GM19351 (cell line): ENCODE measurements around the gene HAGHL.

ENCODE experiments used
- ATAC-seq: cut with Tn5 transposase; IDR thresholded peaks from one replicate; pipeline ENCODE4 v1.9.1; 2021; ENCODE audit warnings: mild to moderate bottlenecking, moderate library complexity; ENCODE audit not compliant: unreplicated experiment

HAGHL gene

DNA sequence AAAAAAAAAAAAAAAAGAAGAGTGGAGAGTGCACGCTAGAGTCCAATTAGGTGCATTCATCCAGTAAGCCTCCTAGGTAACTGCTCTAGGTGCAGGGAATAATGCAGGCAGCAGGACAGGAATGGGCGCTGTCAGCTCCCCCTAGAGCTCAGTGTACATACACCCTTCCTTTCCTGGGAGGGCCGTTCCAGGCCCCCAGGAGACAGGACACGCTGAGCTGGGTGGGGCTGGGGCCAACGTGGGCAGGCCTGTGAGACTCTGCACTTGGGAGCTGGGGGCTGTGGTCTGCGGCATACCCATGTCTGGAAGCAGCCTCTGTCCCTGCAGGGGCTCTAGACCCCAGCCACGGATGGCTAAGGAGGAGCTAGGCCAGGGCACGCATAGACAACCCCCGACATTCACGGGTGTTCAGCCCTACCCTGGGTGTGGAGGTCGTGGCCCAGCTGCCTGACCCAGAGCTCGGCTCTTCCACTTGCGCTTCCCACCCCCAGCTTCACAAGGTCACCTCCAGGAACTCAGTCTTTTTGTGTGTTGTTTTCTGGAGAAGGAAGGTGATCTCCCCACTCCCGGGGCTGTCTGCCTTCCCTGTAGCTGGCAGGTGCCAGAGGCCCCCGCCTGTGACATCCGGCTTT lies 7.0 kb upstream of the HAGHL start:
- no peak for ATAC-seq

DNA sequence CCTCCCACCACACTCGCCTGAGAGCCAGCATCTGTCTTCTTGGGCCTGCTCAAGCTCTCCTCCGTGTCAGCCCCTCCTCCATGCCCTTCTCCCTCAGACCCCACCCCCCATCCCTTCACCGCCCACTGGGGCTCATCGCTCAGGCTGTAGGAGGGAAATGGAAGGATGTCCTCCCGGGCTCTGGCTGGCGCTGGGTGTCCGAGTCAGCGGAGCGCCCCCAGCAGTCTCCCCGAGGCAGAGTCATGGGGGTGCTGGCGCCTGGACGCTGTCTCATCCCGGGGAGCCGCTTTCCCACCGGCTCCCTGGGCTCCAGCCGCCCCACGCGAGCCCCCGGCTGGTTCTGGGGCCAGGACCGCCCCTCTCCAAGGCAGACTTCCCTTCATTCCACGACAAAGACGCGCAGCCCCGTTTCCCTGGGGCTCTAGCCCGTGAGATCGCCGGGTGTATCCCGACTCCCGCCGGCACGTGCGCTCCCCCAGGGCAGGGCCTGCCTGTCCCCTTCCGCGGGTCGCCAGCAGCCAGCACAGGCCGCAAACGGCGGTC lies 6.4 kb upstream of the HAGHL start:
- ATAC-seq, result peak; percentile 22

DNA sequence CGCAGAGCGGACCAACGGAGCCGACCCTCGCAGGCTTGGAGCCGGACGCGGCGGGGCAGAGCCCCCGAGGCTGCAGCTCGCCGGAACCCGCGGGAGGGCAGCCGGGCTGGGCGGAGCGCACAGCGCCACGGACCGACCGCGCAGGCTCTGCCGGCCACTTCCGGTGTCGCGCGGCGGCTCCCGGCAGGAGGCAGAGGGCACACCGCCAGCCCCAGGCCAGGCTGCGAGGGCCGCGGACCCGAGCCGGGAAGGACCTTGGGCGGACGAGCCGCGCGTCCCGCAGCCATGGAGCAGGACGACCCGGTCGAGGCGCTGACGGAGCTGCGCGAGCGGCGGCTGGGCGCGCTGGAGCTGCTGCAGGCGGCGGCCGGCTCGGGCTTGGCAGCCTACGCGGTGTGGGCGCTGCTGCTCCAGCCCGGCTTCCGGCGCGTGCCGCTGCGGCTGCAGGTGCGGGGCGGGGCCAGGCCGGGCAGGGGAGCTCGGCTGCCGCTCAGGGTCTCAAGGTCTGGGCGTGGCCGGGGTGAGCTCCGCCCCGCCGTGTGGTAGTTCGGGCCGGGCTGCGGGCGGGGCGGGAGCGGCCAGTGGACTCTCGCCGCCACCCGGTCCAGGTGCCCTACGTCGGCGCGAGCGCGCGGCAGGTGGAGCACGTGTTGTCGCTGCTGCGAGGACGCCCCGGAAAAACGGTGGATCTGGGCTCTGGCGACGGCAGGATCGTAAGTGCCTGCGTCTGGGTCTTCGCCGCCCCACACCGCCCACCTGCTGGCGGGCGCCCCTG lies 5.7 kb upstream of the HAGHL start, which contains the start of gene ANTKMT:
ANTKMT (plus strand) TSS at position 157 of the 775 bp plus-strand sequence; CDS start at position 286, 129 bp downstream.
- peak; percentile 71 for ATAC-seq

DNA sequence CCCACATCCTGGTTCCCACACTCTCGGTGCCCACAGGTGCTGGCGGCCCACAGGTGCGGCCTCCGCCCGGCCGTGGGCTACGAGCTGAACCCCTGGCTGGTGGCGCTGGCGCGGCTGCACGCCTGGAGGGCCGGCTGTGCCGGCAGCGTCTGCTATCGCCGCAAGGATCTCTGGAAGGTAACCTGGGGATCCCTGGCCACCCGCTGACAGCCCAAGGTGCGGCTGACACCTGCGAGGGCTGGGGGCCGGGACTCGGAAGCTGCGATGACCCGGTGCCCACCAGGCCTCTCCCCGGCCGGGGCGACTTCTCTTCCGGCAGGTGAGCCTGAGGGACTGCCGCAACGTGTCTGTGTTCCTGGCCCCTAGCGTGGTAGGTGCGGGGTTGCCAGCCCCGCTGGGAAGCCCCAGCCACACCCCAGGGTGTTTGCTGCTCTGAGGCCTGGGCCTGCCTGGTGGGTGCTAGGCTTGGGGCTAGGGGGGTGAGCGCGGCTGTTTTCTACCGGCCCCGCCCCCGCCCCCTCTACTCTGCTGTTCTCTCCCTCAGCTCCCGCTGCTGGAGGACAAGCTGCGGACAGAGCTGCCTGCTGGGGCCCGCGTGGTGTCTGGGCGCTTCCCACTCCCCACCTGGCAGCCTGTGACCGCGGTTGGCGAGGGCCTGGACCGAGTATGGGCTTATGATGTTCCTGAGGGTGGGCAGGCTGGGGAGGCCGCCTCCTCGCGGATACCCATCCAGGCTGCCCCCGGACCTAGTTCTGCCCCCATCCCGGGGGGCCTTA lies 5.0 kb upstream of the HAGHL start:
- no peak for ATAC-seq

DNA sequence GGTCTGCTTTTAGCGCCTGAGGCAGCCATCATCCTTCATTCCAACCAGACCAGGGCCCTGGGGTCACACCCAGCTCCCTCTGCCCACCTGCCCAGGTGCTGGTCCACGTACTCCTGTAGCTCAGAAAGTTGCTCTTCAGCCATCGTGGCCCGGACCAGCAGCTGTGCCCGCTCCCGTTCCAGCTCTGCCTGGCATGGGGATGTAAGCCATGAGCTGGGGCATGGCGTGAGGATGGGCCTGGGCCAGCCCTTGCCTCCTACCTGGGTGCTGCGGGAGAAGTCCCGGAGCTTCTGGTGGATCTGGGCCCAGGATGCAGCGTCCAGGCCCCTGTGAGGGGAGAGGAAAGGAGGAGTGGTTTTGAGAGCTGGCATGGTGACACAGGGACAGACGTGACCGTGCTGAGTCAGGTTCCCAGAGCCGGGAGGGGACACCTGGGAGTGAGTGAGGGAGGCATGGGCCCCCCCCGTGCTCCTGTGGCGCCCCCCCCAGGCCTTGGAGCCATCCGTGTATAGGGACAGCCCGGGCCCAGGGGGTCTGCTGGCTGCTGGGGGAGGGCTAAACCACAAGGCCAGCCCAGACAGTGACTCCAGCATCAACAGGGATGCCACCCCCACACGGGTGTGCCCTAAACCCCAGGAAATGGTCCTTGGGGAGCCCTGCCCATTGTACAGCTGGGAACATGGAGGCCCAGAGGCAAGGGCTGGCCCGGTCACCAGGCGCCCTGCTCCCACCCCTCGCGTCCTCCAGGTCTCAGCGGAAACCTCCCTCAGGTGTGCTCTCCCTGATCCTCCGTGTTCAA lies 3.9 kb upstream of the HAGHL start:
- ATAC-seq, result no peak

DNA sequence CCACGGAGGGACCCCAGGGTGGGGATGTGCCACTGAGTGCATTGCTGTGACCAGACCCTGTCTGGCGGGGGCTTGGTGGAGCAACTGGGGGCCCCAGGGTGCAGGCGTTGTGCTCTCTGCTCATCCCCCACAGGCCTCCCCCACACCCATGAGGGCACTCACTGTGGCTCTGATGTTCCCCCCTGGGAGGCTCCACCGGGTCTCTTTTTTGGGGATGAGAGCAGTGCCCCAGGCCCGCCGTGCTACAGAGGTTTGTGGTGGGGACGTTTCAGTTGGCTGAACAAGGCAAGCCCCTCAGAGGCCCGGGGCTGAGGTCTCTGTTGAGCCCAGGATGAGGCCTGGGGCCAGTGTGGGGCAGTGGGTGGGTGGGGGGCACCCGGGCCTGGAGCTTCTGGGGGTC lies 3.2 kb upstream of the HAGHL start:
- no peak for ATAC-seq

DNA sequence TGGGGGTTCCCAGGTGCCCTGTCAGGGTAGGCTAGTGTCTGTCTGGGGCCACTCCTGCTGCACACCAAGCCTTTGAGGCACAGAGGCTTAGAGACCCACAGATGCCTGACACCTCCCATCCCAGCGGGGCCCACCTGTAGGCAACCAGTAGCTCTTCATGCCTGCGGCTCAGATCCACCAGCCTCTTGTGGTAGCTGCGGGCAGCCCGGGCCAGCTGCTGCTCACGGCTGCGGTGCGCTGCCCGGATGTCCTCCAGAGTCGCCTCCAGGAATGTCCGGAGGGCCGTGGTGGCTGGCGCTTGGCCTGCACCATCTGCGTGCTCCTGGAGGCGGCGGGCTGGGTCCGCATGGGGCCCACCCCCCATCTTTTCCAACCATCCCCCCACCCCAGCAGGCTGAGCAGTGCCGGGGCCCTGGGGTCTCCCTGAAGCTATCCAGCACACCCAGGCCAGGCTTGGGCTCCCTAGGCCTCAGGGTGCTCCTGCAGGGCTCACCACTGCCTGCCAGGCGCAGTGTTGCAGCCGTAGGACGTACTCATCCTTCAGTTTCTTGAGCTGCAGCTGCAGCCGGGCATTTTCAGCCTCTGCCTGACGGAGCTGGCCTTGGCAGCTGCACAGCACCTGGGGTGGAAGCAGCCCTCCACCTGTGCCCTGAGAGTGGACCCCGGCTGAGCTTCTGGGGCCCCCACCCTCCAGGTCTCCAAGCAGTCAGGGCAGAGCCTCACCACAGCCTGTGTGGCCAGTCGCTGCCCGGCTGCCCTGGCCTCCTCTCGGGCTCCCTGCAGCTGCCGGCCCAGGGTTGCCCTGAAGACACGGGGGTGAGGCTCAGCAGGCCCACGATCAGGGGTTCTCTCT lies 2.5 kb upstream of the HAGHL start:
- ATAC-seq, result no peak

DNA sequence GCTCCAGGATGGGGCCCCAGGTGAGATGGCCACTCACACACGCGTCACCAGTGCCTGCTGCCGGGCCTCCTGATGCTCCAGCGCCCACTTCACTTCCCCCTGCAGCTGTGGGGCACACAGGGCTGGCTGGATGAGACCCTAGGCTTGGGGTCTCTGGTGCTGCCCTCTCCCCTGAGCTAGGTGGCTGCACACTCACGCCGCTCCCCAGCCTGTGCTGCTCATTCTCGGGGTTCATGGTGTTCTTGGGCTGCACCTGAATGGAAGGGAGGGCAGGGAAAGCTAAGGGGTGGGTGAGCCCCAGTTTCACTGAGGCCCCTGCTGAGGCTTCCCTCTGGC lies 1.9 kb upstream of the HAGHL start:
- no peak for ATAC-seq

DNA sequence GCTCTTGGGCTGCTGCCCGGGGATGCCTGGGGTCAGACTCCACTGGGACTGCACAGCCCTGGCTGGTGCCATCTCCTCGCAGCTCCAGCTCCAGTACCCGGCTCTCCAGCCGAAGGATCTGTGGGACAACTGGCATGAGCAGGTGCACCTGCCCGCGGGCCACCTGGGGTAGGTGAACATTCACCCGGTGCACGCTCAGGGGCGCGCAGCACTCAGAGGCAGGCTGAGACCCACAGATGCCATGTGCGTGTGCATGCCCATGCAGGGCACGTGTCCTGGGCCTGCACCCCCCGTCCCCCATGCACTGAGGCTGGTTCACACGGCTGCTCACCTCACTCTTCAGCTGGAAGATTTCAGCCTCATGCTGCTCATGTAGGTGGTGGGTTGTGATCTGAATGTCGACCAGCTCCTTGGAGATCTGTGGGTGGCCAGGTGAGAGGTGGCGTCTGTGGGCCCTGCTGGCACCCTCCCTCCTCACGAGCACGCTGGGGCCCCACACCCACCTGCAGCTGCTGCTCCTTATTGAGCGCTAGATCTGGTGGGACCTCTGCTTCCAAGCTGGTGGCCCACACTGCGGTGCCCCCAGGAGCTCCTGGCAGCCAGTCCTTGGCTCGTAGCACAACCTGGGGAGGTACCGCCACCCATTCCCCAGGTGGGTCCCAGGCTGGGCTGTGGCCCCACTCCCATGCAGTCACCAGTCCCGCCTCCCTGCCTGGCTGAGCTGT lies 1.3 kb upstream of the HAGHL start:
- ATAC-seq, result no peak

DNA sequence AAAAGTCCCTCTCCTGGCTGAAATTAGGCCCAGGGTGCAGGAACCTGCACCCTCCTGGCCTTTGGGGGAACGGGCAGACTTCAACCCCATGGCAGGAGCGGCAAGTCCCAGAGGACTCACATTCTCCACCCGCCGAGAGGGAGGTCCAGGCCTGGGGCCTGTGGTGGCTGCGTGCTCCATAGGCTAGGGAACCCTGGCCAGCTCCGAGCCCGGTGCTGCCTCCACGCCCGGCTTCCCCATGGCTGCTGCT lies 793 bp upstream of the HAGHL start:
- no peak for ATAC-seq

DNA sequence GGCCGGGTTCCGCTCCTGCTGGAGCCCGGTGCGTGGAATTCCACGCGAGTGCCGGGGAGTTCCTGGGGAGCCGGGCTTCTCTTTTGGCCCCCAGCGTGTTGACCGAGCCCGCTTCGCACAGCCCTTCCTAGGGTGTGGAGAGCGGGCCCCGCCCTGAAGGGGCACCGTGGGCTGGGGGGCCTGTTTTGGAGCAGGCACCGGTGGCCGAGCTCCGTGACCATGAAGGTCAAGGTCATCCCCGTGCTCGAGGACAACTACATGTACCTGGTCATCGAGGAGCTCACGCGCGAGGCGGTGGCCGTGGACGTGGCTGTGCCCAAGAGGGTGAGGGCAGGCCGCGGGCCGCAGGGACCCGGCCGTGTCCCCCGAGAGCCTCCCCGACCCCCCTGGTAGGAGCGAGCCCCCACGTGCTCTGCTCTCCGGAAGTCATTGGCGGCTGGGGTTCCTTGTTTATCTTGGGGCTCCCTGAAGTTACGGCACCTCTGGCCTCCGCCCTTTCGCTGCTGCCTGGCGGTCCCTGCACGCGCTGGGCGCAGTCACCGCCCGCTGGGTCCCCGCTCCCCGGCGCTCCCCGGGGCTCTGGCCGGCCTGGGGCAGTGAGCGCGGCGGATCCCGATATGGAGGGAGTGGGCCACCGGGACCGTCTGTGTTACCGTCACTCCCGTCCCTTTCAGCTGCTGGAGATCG lies 528 bp downstream of the HAGHL start:
- peak; percentile 14 for ATAC-seq

DNA sequence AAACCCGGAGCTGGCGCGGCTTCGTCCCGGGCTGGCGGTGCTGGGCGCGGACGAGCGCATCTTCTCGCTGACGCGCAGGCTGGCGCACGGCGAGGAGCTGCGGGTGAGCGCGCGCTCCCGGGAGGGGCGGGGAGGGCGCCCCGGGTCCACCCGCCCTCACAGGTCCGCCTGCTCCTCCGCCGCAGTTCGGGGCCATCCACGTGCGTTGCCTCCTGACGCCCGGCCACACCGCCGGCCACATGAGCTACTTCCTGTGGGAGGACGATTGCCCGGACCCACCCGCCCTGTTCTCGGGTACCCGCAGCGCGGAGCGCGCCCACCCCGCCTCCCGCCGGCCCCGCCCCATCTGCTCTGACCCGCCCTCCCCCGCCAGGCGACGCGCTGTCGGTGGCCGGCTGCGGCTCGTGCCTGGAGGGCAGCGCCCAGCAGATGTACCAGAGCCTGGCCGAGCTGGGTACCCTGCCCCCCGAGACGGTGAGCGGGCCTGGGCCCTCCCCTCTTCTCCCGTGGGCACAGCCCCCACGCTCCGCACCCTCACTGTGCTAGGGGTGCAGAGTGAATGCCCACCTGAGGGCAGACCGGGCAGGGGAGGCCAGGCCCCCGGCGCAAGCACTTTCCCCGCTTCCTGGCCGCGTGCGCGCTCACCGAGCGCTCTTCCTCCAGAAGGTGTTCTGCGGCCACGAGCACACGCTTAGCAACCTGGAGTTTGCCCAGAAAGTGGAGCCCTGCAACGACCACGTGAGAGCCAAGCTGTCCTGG lies 1.4 kb downstream of the HAGHL start:
- no peak for ATAC-seq

DNA sequence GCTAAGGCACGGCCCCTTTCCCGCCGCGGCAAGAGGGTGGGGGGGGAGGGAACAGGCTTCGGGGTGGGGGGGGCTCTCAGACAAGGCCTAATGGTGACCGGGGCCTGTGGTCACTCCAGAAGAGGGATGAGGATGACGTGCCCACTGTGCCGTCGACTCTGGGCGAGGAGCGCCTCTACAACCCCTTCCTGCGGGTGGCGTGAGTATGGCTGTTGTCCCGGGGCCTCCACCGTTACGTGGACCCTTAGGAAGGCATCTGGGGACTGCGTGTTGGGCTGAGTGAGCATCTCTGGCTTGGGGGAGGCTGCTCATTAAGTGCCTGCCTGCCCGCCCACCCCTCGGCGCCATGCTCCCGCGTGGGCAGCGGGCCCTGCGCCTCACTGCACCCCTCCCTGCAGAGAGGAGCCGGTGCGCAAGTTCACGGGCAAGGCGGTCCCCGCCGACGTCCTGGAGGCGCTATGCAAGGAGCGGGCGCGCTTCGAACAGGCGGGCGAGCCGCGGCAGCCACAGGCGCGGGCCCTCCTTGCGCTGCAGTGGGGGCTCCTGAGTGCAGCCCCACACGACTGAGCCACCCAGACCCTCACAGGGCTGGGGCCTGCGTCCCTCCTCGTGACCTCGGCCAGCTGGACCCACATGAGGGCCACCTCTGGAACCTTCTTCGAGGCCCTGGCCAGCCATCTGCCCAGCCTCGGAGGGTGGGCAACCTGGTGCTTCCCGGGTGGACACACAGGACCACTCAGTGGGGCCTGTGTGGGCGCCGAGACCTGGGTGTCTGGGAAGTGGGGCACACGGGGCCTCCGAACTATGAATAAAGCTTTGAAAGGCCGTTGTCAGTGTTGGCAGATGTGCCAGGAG lies 2.2 kb downstream of the HAGHL start:
- no peak for ATAC-seq

DNA sequence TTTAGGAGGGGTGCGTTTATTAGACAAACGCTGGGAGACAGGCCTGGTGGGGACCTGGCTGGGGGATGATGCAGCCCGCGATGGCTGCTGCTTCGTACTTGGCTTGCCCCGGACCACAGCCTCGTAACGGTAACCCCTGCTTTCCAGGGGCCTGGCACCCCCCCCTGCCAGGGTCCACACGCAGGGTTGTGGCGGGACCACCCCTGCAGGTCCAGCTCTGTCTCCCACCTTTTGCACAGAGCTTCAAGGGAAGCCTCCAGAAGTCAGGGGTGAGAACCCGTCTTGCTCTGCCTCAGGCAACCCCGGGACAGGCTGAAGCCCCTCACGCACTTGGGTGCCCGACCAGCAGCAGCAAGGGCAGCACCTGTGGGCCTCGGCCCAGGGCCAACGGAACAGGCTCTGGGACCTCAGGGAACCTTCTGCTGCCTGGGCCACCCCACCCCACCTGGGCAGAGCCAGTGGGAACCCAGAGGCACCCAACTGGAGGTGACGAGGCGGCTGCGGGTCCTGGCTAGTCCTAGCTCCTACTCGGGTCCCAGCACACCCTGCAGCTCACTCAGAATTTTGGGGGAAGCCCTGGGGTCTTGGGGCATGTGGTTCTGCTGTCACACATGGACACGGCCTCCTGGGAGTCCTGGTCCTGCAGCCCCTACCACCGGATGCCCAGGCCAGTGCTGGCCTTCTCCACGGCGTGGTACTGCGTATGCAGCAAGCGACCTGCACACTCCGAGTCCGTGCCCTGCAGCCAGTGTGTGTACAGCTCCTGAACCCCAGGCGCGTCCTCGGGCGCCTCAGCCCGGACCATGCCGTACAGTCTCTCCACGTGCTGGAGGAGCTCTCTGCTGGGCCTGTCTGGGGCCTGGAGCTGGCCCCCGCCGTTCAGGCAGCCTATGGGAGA lies 3.1 kb downstream of the HAGHL start:
- ATAC-seq, result no peak

DNA sequence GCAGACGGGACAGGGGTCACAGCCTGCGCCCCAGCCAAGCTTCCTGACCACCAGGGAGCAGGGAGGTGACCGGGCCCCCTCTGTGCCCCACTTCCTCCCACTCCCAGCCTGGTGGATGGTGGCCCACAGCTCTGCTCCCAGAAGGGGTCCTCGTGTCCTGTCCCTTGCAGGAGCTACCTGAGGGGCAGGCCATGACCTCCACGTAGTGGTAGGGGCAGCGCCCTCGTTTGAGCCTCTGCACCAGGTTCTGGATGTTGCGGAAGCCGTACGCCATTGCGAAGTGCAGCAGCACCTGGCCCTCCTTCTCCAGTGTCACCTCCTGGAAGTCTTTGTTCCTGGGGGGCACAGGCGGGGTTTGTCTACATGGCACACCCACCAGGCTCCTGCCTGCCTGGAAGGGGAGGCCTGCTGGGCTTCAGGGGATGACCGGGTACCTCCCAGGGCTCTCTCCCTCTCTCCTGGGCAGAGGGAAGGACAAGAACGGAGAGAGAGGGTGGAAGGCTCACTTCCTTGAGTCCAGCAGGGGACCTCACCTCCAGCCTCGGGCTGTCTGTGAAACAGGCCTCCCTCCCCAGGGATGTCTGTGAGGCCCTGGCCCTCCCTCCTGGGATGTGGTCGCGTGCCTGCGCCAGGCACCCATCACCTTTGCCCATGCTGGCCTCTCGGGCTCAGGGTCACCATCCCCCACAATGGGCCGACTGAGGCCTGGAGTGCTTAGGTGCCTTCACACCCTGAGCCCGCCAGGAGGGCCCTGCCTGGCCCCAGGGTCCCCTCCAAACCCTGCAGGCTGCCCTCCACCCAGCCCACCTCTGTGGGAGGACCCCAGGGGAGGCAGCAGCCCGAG lies 4.0 kb downstream of the HAGHL start:
- ATAC-seq, result no peak
